IMR-90 (cell line): ENCODE measurements around the gene HNRNPL. TPM values are rescaled to one million over a fixed set of nuclear protein-coding genes. Genes with fewer than 3 reads are reported as not detected.

ENCODE experiments used
- ATAC-seq: fragments of 200-7000 bp; cut with Tn5 transposase; 2 replicates; pipeline ENCODE4 v1.9.1; 2020; ENCODE audit warnings: low read depth, mild to moderate bottlenecking, moderate library complexity
- BruUV-seq: library from RNA; stranded (reverse); fragments of 400-500 nt; replicated peaks from 2 replicates; lab custom pipeline; 2021; lab: Mats Ljungman, UMichigan
- CTCF ChIA-PET: fragments of 300-600 bp; formaldehyde crosslinking; extraction: SDS; loops from one replicate; lab custom pipeline; 2021; ENCODE audit warnings: antibody characterized with exemption; lab: Yijun Ruan, JAX
- POLR2A ChIA-PET: fragments of 300-600 bp; sonication (Branson Sonifier 250); formaldehyde crosslinking; loops from one replicate; lab custom pipeline; 2022; ENCODE audit warnings: antibody characterized with exemption; ENCODE audit not compliant: unreplicated experiment; lab: Charles Lee
- DNase-seq: peaks from one replicate; pipeline ENCODE4 v3.0.0; 2013
- H2AFZ ChIP-seq: replicated peaks from 2 replicates; pipeline ENCODE3; 2013; ENCODE audit warnings: low read length, mild to moderate bottlenecking; ENCODE audit not compliant: poor library complexity
- H2AK5ac ChIP-seq: 2 replicates; pipeline ENCODE4 v1.6.1; 2013; ENCODE audit warnings: low read depth, low read length, inconsistent platforms
- H2AK9ac ChIP-seq: replicated peaks from 2 replicates; pipeline ENCODE3; 2013; ENCODE audit warnings: mild to moderate bottlenecking, low read depth, low read length, moderate library complexity; ENCODE audit not compliant: poor library complexity
- H2BK120ac ChIP-seq: 2 replicates; pipeline ENCODE4 v1.6.1; 2013; ENCODE audit warnings: low read depth, low read length, inconsistent platforms
- H2BK15ac ChIP-seq: 3 replicates; pipeline ENCODE4 v1.6.1; 2013; ENCODE audit warnings: low read depth, low read length, inconsistent platforms
- H2BK20ac ChIP-seq: 2 replicates; pipeline ENCODE4 v1.6.1; 2013; ENCODE audit warnings: low read depth, mild to moderate bottlenecking, inconsistent platforms, low read length, moderate library complexity
- H2BK5ac ChIP-seq: 2 replicates; pipeline ENCODE4 v1.6.1; 2013; ENCODE audit warnings: mild to moderate bottlenecking, low read depth, low read length, inconsistent platforms; ENCODE audit not compliant: poor library complexity, severe bottlenecking
- H3K14ac ChIP-seq: replicated peaks from 2 replicates; pipeline ENCODE4 v1.6.1; 2013; ENCODE audit warnings: low read depth, low read length, inconsistent platforms
- H3K18ac ChIP-seq: 2 replicates; pipeline ENCODE4 v1.6.1; 2013; ENCODE audit warnings: low read depth, low read length, control low read depth
- H3K23ac ChIP-seq: 2 replicates; pipeline ENCODE4 v1.6.1; 2013; ENCODE audit warnings: low read depth, low read length, inconsistent platforms
- H3K27ac ChIP-seq: 2 replicates; pipeline ENCODE4 v1.5.1; 2013; ENCODE audit warnings: mild to moderate bottlenecking, control low read depth, low read length; ENCODE audit not compliant: insufficient read depth
- H3K27me3 ChIP-seq: 2 replicates; pipeline ENCODE4 v1.6.1; 2013; ENCODE audit warnings: low read length; ENCODE audit not compliant: control insufficient read depth, insufficient read depth
- H3K36me3 ChIP-seq: 2 replicates; pipeline ENCODE4 v1.6.1; 2013; ENCODE audit warnings: low read length, mixed read lengths; ENCODE audit not compliant: control insufficient read depth, insufficient read depth
- H3K4ac ChIP-seq: 2 replicates; pipeline ENCODE4 v1.6.1; 2013; ENCODE audit warnings: low read depth, low read length, inconsistent platforms
- H3K4me1 ChIP-seq: 2 replicates; pipeline ENCODE4 v1.6.1; 2013; ENCODE audit warnings: low read length, mixed read lengths; ENCODE audit not compliant: control insufficient read depth, insufficient read depth
- H3K4me2 ChIP-seq: 2 replicates; pipeline ENCODE4 v1.6.1; 2013; ENCODE audit warnings: low read depth, mild to moderate bottlenecking, control low read depth, low read length, moderate library complexity
- H3K4me3 ChIP-seq: 2 replicates; pipeline ENCODE4 v1.5.1; 2013; ENCODE audit warnings: low read depth, mild to moderate bottlenecking, control low read depth, low read length, moderate library complexity; ENCODE audit not compliant: insufficient read depth
- H3K56ac ChIP-seq: 2 replicates; pipeline ENCODE4 v1.6.1; 2013; ENCODE audit warnings: low read length, inconsistent platforms; ENCODE audit not compliant: insufficient read depth; ENCODE audit errors: extremely low read depth
- H3K79me1 ChIP-seq, 2 experiments: 2 replicates each; pipeline ENCODE4 v1.6.1; 2013; ENCODE audit warnings: low read length in 2 of 2, inconsistent platforms in 1 of 2, low read depth in 1 of 2
- H3K9ac ChIP-seq: 2 replicates; pipeline ENCODE4 v1.6.1; 2013; ENCODE audit warnings: low read depth, low read length, control low read depth
- H3K9me1 ChIP-seq: 2 replicates; pipeline ENCODE4 v1.6.1; 2013; ENCODE audit warnings: low read length, inconsistent platforms; ENCODE audit not compliant: insufficient read depth
- H3K9me3 ChIP-seq: 2 replicates; pipeline ENCODE4 v1.6.1; 2013; ENCODE audit warnings: low read length; ENCODE audit not compliant: control insufficient read depth, insufficient read depth
- H4K20me1 ChIP-seq: 2 replicates; pipeline ENCODE4 v1.6.1; 2013; ENCODE audit warnings: low read length, inconsistent platforms; ENCODE audit not compliant: insufficient read depth
- H4K5ac ChIP-seq: 2 replicates; pipeline ENCODE4 v1.6.1; 2013; ENCODE audit warnings: mild to moderate bottlenecking, low read depth, low read length, control low read depth
- H4K8ac ChIP-seq, 2 experiments: 2 replicates each; pipeline ENCODE4 v1.6.1; 2013; ENCODE audit warnings: low read depth in 2 of 2, low read length in 2 of 2, control low read depth in 1 of 2, inconsistent platforms in 1 of 2
- H4K91ac ChIP-seq: 2 replicates; pipeline ENCODE4 v1.6.1; 2013; ENCODE audit warnings: low read depth, low read length, inconsistent platforms; ENCODE audit not compliant: insufficient read depth
- BHLHE40 ChIP-seq: fragments of 150-350 bp; IDR thresholded peaks from 2 replicates; pipeline ENCODE4 v1.6.1; 2016; ENCODE audit warnings: mild to moderate bottlenecking, low read depth, low read length
- MAZ ChIP-seq: IDR thresholded peaks from 2 replicates; pipeline ENCODE4 v1.6.1; 2012; ENCODE audit warnings: low read depth, mild to moderate bottlenecking, low read length, improper control_type of control experiment, moderate library complexity, borderline replicate concordance
- MXI1 ChIP-seq: IDR thresholded peaks from 2 replicates; pipeline ENCODE4 v1.6.1; 2012; ENCODE audit warnings: low read depth, mild to moderate bottlenecking, low read length, moderate library complexity, borderline replicate concordance
- RAD21 ChIP-seq: IDR thresholded peaks from 2 replicates; pipeline ENCODE4 v1.6.1; 2012; ENCODE audit warnings: low read length, improper control_type of control experiment
- SMC3 ChIP-seq: fragments of 150-350 bp; IDR thresholded peaks from 2 replicates; pipeline ENCODE4 v1.6.1; 2016; ENCODE audit warnings: low read depth, mild to moderate bottlenecking, antibody characterized with exemption, low read length, moderate library complexity
- WGBS, 2 experiments: methylation state at CpG; one replicate each; pipeline versions ENCODE4 v1.1.5 to v1.1.7; 2013; ENCODE audit warnings: missing lambda C conversion rate in 2 of 2; ENCODE audit not compliant: insufficient read length in 1 of 2; ENCODE audit errors: extremely low coverage in 2 of 2; 5-methylcytosine and 5-hydroxymethylcytosine counted together
- dilution Hi-C: fragments of 300-500 bp; cut with HindIII; formaldehyde crosslinking; loops from one replicate; pipeline ENCODE4 v1.14.3; 2018; ENCODE audit warnings: low sequenced_read_pairs; ENCODE audit not compliant: unreplicated experiment
- in situ Hi-C: fragments of 300-500 bp; cut with MboI; formaldehyde crosslinking; loops from 3 replicates; pipeline ENCODE4 v1.14.3; 2019; ENCODE audit warnings: low sequenced_read_pairs, inconsistent platforms, mixed read lengths
- intact Hi-C: fragments of 100-400 bp; cut with micrococcal nuclease; formaldehyde crosslinking; loops from 2 replicates; pipeline ENCODE4 v1.10.0; 2022
- polyA plus RNA-seq, 3 experiments: library from polyadenylated mRNA; depleted of rRNA; stranded (reverse); fragments of >200 nt; gene quantifications; 2 replicates each; pipeline ENCODE4 v1.2.3, GENCODE V29; 2012; ENCODE audit warnings: low replicate concordance in 1 of 3
- total RNA-seq: library from RNA; depleted of rRNA; stranded (reverse); fragments of >200 nt; gene quantifications from 2 replicates; pipeline ENCODE4 v1.2.3, GENCODE V29; 2012
- TF ChIP-seq, protein P1 (sequence below): fragments of 150-350 bp; IDR thresholded peaks from 2 replicates; pipeline ENCODE4 v1.6.1; 2017; ENCODE audit warnings: mild to moderate bottlenecking, antibody characterized with exemption, low read length, low read depth
- TF ChIP-seq, protein P2 (sequence below): conservative IDR thresholded peaks from 2 replicates; pipeline ENCODE4 v1.5.1; 2012; ENCODE audit warnings: mild to moderate bottlenecking, low read depth, low read length, improper control_type of control experiment

The HNRNPL gene
- total and polyA plus RNA-seq, 2 of the 4 experiments (the other 2 are of a cell fraction) = 277 to 429 TPM

DNA sequence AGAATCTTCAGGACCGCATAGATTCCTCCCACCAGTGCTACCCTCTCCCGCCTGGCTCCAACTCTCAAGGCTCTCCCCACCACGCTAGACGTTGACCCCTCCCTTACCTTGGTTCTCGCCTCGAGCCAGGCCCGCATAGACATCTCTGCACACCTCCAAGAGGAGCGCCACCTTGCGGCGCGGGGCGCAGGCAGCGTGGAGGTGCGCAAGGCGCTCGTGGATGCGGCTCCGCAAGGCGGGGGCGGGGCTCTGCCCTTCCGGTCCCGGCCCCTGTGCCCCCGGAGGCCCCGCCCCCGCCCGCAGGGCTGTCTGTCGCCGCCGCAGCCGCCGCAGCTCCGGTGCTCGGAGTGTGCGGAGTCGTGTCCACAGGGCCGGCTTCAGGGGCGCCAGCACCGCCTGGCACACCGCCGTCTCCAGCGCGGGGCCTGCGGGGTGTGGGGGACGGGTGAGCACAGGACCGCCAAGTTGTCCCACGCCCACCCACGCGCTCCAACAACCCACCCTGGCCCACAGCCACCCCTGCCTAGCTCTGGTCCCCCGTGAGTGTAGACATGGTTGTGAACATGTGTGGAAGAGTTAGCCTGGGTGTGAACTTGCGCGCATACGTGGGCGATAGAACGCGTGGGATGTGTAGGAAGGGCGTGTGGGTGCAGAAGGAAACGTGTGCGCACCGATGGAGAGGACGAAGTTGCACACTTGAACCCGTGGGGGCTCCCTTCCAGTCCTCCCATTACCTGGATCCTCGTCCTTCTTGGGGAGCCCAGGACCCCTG is 20.2 kb upstream of the HNRNPL start:
- no peak overlapping the region for H2BK20ac ChIP-seq
- WGBS, 2 experiments = 0% methylated on average over 4 of the region's 62 CpGs; no CpG with 5 or more reads in 1 of the 2 experiments
- no peak overlapping the region for H2BK15ac ChIP-seq
- no peaks in the 10 kb centered on the region for H3K9me3 ChIP-seq
- H2AK9ac ChIP-seq = peak overlapping the region; percentile 74
- H3K9ac ChIP-seq = no peak overlapping the region
- H3K4me1 ChIP-seq = peaks cover 5% of the 10 kb centered on the region; the same call in 1 of the 2 replicates
- in situ Hi-C loops (no loop called here), intact Hi-C loops (no loop called here), dilution Hi-C loops (no loop called here)
- ChIA-PET POLR2A (no interaction called here), CTCF (no interaction called here)
- ATAC-seq (peak; percentile 96), DNase-seq (peak; percentile 45)
- peak overlapping the region; percentile 69; the same call in 1 of the 2 replicates for H3K4ac ChIP-seq
- no peak overlapping the region for H3K23ac ChIP-seq
- peaks cover 7% of the 10 kb centered on the region for H3K9me1 ChIP-seq
- no peak overlapping the region for H3K18ac ChIP-seq
- H2AK5ac ChIP-seq = peak overlapping the region; percentile 88
- H3K4me2 ChIP-seq = peak overlapping the region; percentile 91
- H4K8ac ChIP-seq = peak overlapping the region; percentile 15 to 79; a peak in 3 of 4 replicates
- no peak for TF ChIP-seq BHLHE40
- TF ChIP-seq RAD21 = peak; percentile 55
- TF ChIP-seq MXI1 = no peak
- TF ChIP-seq, protein P1, sequence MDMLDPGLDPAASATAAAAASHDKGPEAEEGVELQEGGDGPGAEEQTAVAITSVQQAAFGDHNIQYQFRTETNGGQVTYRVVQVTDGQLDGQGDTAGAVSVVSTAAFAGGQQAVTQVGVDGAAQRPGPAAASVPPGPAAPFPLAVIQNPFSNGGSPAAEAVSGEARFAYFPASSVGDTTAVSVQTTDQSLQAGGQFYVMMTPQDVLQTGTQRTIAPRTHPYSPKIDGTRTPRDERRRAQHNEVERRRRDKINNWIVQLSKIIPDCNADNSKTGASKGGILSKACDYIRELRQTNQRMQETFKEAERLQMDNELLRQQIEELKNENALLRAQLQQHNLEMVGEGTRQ = no peak
- TF ChIP-seq MAZ = no peak
- TF ChIP-seq, protein P2, sequence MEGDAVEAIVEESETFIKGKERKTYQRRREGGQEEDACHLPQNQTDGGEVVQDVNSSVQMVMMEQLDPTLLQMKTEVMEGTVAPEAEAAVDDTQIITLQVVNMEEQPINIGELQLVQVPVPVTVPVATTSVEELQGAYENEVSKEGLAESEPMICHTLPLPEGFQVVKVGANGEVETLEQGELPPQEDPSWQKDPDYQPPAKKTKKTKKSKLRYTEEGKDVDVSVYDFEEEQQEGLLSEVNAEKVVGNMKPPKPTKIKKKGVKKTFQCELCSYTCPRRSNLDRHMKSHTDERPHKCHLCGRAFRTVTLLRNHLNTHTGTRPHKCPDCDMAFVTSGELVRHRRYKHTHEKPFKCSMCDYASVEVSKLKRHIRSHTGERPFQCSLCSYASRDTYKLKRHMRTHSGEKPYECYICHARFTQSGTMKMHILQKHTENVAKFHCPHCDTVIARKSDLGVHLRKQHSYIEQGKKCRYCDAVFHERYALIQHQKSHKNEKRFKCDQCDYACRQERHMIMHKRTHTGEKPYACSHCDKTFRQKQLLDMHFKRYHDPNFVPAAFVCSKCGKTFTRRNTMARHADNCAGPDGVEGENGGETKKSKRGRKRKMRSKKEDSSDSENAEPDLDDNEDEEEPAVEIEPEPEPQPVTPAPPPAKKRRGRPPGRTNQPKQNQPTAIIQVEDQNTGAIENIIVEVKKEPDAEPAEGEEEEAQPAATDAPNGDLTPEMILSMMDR = peak; percentile 65
- peak; percentile 55 for TF ChIP-seq SMC3
- peak overlapping the region; percentile 30 for H4K5ac ChIP-seq
- no peak overlapping the region for H2BK120ac ChIP-seq
- H3K27me3 ChIP-seq = no peaks in the 10 kb centered on the region
- peak overlapping the region; percentile 39 for H3K4me3 ChIP-seq
- H3K56ac ChIP-seq = no peak overlapping the region
- H2AFZ ChIP-seq = peak overlapping the region; percentile 92
- H3K36me3 ChIP-seq = no peaks in the 10 kb centered on the region
- peak overlapping the region; percentile 72; the same call in 1 of the 2 replicates for H3K14ac ChIP-seq
- no peak overlapping the region for H2BK5ac ChIP-seq
- no peaks in the 10 kb centered on the region for H4K20me1 ChIP-seq
- no peaks in the 10 kb centered on the region for H3K79me1 ChIP-seq
- no peak overlapping the region for H3K27ac ChIP-seq
- peak overlapping the region; percentile 2; the same call in 1 of the 2 replicates for H4K91ac ChIP-seq
- BruUV-seq = no TSS peak
